CD14-positive monocyte (primary cell): ENCODE results near the gene NAT16. TPM values are rescaled to one million over a fixed set of nuclear protein-coding genes. Genes with fewer than 3 reads are reported as not detected.

Experiments
- DNase-seq, 3 donors: peaks; one replicate each; pipeline ENCODE4 v3.0.0-alpha.2; 2011 to 2022
- H2AFZ ChIP-seq: 2 replicates; pipeline ENCODE4 v1.6.0; 2012; ENCODE audit warnings: mild to moderate bottlenecking, low read depth, low read length, inconsistent platforms; ENCODE audit not compliant: insufficient read depth, poor library complexity, severe bottlenecking
- H3K27ac ChIP-seq, 2 donors: 1 replicate in 1 of 2; 2 replicates in 1 of 2; pipeline ENCODE4 v1.5.1; 2012 to 2013; ENCODE audit warnings: low read length in 2 of 2, control low read depth in 1 of 2, inconsistent platforms in 1 of 2, low read depth in 1 of 2, mild to moderate bottlenecking in 1 of 2
- H3K27me3 ChIP-seq, 2 donors: one replicate each; pipeline versions ENCODE4 v1.6.0 to v1.6.1; 2011 to 2013; ENCODE audit warnings: low read length in 2 of 2; ENCODE audit not compliant: control insufficient read depth in 2 of 2, insufficient read depth in 2 of 2
- H3K36me3 ChIP-seq, 2 donors: replicated peaks in 1 of 2; 1 replicate in 1 of 2; 2 replicates in 1 of 2; pipeline versions ENCODE4 v1.5.1 to v1.6.1; 2012 to 2013; ENCODE audit warnings: low read length in 2 of 2, control low read depth in 1 of 2, inconsistent platforms in 1 of 2, mild to moderate bottlenecking in 1 of 2; ENCODE audit not compliant: insufficient read depth in 2 of 2, control insufficient read depth in 1 of 2
- H3K4me1 ChIP-seq, 2 donors: 1 replicate in 1 of 2; 2 replicates in 1 of 2; pipeline versions ENCODE4 v1.5.1 to v1.6.1; 2012 to 2013; ENCODE audit warnings: low read length in 2 of 2, control low read depth in 1 of 2, inconsistent platforms in 1 of 2, mild to moderate bottlenecking in 1 of 2, moderate library complexity in 1 of 2; ENCODE audit not compliant: insufficient read depth in 2 of 2, control insufficient read depth in 1 of 2
- H3K4me2 ChIP-seq: replicated peaks from 2 replicates; pipeline ENCODE3; 2012; ENCODE audit warnings: low read length, moderate library complexity, mild to moderate bottlenecking; ENCODE audit not compliant: poor library complexity, severe bottlenecking; ENCODE audit errors: extremely low read depth
- H3K4me3 ChIP-seq, 3 experiments: fragments of 200-600 bp in 1 of 3; sonication (generic) in 1 of 3; replicated peaks in 1 of 3; 1 replicate in 2 of 3; 2 replicates in 1 of 3; pipeline ENCODE4 v1.5.1; 2011 to 2013; ENCODE audit warnings: low read length in 3 of 3, mild to moderate bottlenecking in 3 of 3, control low read depth in 2 of 3, low read depth in 2 of 3, inconsistent platforms in 1 of 3, moderate library complexity in 1 of 3
- H3K79me2 ChIP-seq: 2 replicates; pipeline ENCODE4 v1.6.0; 2012; ENCODE audit warnings: mild to moderate bottlenecking, control low read depth, inconsistent platforms, low read length, moderate library complexity; ENCODE audit not compliant: insufficient read depth
- H3K9ac ChIP-seq: 2 replicates; pipeline ENCODE4 v1.6.0; 2017; ENCODE audit warnings: low read length, mild to moderate bottlenecking; ENCODE audit not compliant: insufficient read depth, poor library complexity, severe bottlenecking
- H3K9me3 ChIP-seq, 2 donors: replicated peaks in 1 of 2; 1 replicate in 1 of 2; 2 replicates in 1 of 2; pipeline versions ENCODE4 v1.5.1 to v1.6.1; 2012 to 2013; ENCODE audit warnings: low read length in 2 of 2, control low read depth in 1 of 2; ENCODE audit not compliant: control insufficient read depth in 1 of 2, insufficient read depth in 1 of 2
- H4K20me1 ChIP-seq: 2 replicates; pipeline ENCODE4 v1.6.0; 2012; ENCODE audit warnings: mild to moderate bottlenecking, low read length, control low read depth, moderate library complexity; ENCODE audit not compliant: insufficient read depth
- H3K27ac Mint-ChIP-seq, 7 donors: one replicate each; pipeline ENCODE4 v1.8.0; 2020; ENCODE audit warnings: mild to moderate bottlenecking in 7 of 7, mixed read lengths in 7 of 7, moderate library complexity in 6 of 7, inconsistent platforms in 2 of 7
- H3K27me3 Mint-ChIP-seq, 3 donors: one replicate each; pipeline ENCODE4 v1.8.0; 2021 to 2022; ENCODE audit warnings: low read depth in 3 of 3, mild to moderate bottlenecking in 3 of 3, mixed read lengths in 3 of 3, moderate library complexity in 3 of 3, inconsistent platforms in 1 of 3
- H3K36me3 Mint-ChIP-seq, 2 donors: one replicate each; pipeline ENCODE4 v1.8.0; 2020; ENCODE audit warnings: mixed read lengths in 2 of 2, inconsistent platforms in 1 of 2, mild to moderate bottlenecking in 1 of 2
- H3K4me1 Mint-ChIP-seq: one replicate; pipeline ENCODE4 v1.8.0; 2020; ENCODE audit warnings: mild to moderate bottlenecking, mixed read lengths
- H3K4me3 Mint-ChIP-seq, 2 donors: one replicate each; pipeline ENCODE4 v1.8.0; 2020; ENCODE audit warnings: mild to moderate bottlenecking in 2 of 2, mixed read lengths in 2 of 2, moderate library complexity in 1 of 2
- H3K9me3 Mint-ChIP-seq, 7 donors: one replicate each; pipeline ENCODE4 v1.8.0; 2020 to 2022; ENCODE audit warnings: mixed read lengths in 7 of 7, mild to moderate bottlenecking in 6 of 7, moderate library complexity in 6 of 7, inconsistent platforms in 2 of 7
- CTCF ChIP-seq: fragments of 200-600 bp; IDR thresholded peaks from one replicate; pipeline ENCODE4 v1.8.0; 2022; ENCODE audit warnings: antibody characterized with exemption, mild to moderate bottlenecking
- WGBS: methylation state at CpG from one replicate; pipeline ENCODE4 v1.1.5; 2013; ENCODE audit warnings: missing lambda C conversion rate; ENCODE audit not compliant: insufficient coverage; 5-methylcytosine and 5-hydroxymethylcytosine counted together
- intact Hi-C, 2 donors: fragments of 100-400 bp; cut with micrococcal nuclease; formaldehyde crosslinking; loops; one replicate each; pipeline versions ENCODE4 v1.15.0 to v1.15.1; 2023
- polyA plus RNA-seq, 3 donors: library from polyadenylated mRNA; depleted of rRNA in 1 of 3; unstranded in 2 of 3; stranded (reverse) in 1 of 3; fragments of 300-500 nt in 2 of 3; fragments of >200 nt in 1 of 3; fragmentation: Illumina TruSeq in 2 of 3; gene quantifications; 1 replicate in 2 of 3; 2 replicates in 1 of 3; pipeline ENCODE4 v1.2.3, GENCODE V29; 2012 to 2021

The NAT16 gene
- polyA plus RNA-seq, 3 donors = not detected

- intact Hi-C loops = no loop called here
- TF ChIP-seq CTCF = no peak
- WGBS = 81% methylated on average over 18 of the region's 31 CpGs
Measured at GRCh38 chr7:101159696-101160674, 20.1 kb downstream of the NAT16 start.

GRCh38 chr7:101156866-101157589 lies 23.1 kb downstream of the NAT16 start:
- peaks cover 14 to 18% (median 16%) of the 10 kb centered on the region in 3 donors for H3K27me3 Mint-ChIP-seq
- Histone ChIP-seq H3K4me3 (no peak overlapping the region), H3K27me3 (peaks cover under 1 to 9% of the 10 kb centered on the region in 2 donors), H2AFZ (no peak overlapping the region), H3K9ac (no peak overlapping the region), H3K36me3 (peaks cover 9 to 17% of the 10 kb centered on the region in 2 donors), H3K4me1 (peaks cover 13 to 20% of the 10 kb centered on the region in 2 donors), H3K27ac (no peak overlapping the region), H3K9me3 (no peaks in the 10 kb centered on the region), H4K20me1 (no peaks in the 10 kb centered on the region), H3K4me2 (no peak overlapping the region), H3K79me2 (no peaks in the 10 kb centered on the region)
- no peak for DNase-seq
- intact Hi-C loops = no loop called here
- H3K27ac Mint-ChIP-seq = peak overlapping the region in 1 of 7 donors; percentile 11
- peaks cover 13% of the 10 kb centered on the region for H3K4me1 Mint-ChIP-seq
- H3K4me3 Mint-ChIP-seq = no peak overlapping the region
- peaks cover 33 to 42% of the 10 kb centered on the region in 2 donors for H3K36me3 Mint-ChIP-seq
- no peak for TF ChIP-seq CTCF
- H3K9me3 Mint-ChIP-seq = peaks cover 0 to 9% (median under 1%) of the 10 kb centered on the region in 7 donors
- WGBS = 93% methylated on average over 13 of the region's 14 CpGs

More at GRCh38 chr7:101159696-101160674, 20.1 kb downstream of the NAT16 start:
- H3K4me2 ChIP-seq = no peak overlapping the region
- DNase-seq = no peak
- peaks cover 35 to 46% of the 10 kb centered on the region in 2 donors for H3K36me3 Mint-ChIP-seq
- H3K27me3 ChIP-seq = peaks cover 19 to 33% of the 10 kb centered on the region in 2 donors
- H3K9me3 Mint-ChIP-seq = peaks cover 0 to 21% (median 7%) of the 10 kb centered on the region in 7 donors
- H4K20me1 ChIP-seq = peaks cover 6% of the 10 kb centered on the region
- peaks cover 15% of the 10 kb centered on the region for H3K4me1 Mint-ChIP-seq
- no peak overlapping the region for H3K4me3 ChIP-seq
- H3K27me3 Mint-ChIP-seq = peaks cover 30 to 40% (median 38%) of the 10 kb centered on the region in 3 donors
- no peak overlapping the region for H3K9ac ChIP-seq
- H3K4me1 ChIP-seq = peaks cover 10 to 25% of the 10 kb centered on the region in 2 donors
- no peak overlapping the region for H3K27ac ChIP-seq
- no peaks in the 10 kb centered on the region for H3K79me2 ChIP-seq
- H3K4me3 Mint-ChIP-seq = no peak overlapping the region
- peaks cover 9 to 17% of the 10 kb centered on the region in 2 donors for H3K36me3 ChIP-seq
- H3K9me3 ChIP-seq = peaks cover under 1 to 9% of the 10 kb centered on the region in 2 donors
- no peak overlapping the region for H3K27ac Mint-ChIP-seq
- H2AFZ ChIP-seq = no peak overlapping the region
